ENCODE results near the gene ANKRD60.

ANKRD60 gene

GRCh38 chr20:58202044-58202443 lies 26.4 kb downstream of the ANKRD60 start:
- no peak for DNase-seq (ENCODE audit: low spot score)
- Mint-ChIP-seq H3K9me3 (no peaks in the 10 kb centered on the region), H3K4me3 (no peak overlapping the region), H3K27me3 (ENCODE audit: low read depth) (no peaks in the 10 kb centered on the region), H3K36me3 (ENCODE audit: low read depth) (no peaks in the 10 kb centered on the region), H3K27ac (no peak overlapping the region), H3K4me1 (ENCODE audit: low read depth) (no peaks in the 10 kb centered on the region)

DNA sequence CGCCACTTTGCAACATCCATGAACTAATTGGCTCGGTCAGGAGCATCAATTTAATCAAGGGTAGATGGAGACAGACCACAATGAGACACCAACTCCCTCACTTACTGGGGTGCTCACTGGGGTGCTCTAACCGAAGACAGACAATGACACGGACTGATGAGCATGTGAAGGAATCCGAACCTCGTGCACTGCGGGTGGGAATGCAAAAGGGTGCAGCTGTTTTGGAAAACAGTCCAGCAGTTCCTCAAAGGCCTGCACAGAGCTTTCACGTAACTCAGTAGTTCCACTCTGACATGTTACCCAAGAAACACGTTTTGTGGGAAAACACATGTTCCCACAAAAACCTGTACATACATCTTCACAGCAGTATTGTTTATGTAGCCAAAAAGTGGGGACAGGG lies 26.8 kb downstream of the ANKRD60 start:
- H3K27ac Mint-ChIP-seq: no peak overlapping the region
- no peaks in the 10 kb centered on the region for H3K27me3 Mint-ChIP-seq (ENCODE audit: low read depth)
- no peak for DNase-seq (ENCODE audit: low spot score)
- peaks cover 3% of the 10 kb centered on the region for H3K9me3 Mint-ChIP-seq
- H3K36me3 Mint-ChIP-seq (ENCODE audit: low read depth): no peaks in the 10 kb centered on the region
- H3K4me1 Mint-ChIP-seq (ENCODE audit: low read depth): no peaks in the 10 kb centered on the region
- H3K4me3 Mint-ChIP-seq: no peak overlapping the region

DNA sequence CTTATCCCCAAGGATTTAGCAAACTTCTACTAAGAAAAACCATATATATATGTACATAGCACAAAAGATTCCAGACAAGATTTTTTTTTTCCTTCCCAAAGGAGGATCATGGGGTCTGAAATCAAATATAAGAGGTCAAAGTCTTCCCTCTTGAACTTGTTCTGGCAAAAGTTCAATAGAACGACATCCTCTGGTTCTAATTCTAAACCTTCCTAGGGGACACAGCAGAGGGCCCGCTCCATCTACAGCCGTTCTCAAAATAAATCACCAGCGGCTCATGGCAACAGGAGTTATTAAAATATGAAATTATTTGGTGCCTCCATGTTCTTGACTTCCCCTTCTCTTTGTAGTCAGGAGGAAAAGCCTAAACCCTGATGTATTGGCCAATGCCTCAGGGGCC lies 29.0 kb downstream of the ANKRD60 start:
- H3K9me3 Mint-ChIP-seq: peaks cover 5% of the 10 kb centered on the region
- no peak overlapping the region for H3K4me3 Mint-ChIP-seq
- H3K27ac Mint-ChIP-seq: no peak overlapping the region
- no peak for DNase-seq (ENCODE audit: low spot score)
- no peaks in the 10 kb centered on the region for H3K27me3 Mint-ChIP-seq (ENCODE audit: low read depth)
- H3K4me1 Mint-ChIP-seq (ENCODE audit: low read depth): no peaks in the 10 kb centered on the region
- H3K36me3 Mint-ChIP-seq (ENCODE audit: low read depth): no peaks in the 10 kb centered on the region

- no peak for DNase-seq (ENCODE audit: low spot score)
- Mint-ChIP-seq H3K27ac (no peak overlapping the region), H3K27me3 (ENCODE audit: low read depth) (no peaks in the 10 kb centered on the region), H3K4me3 (no peak overlapping the region), H3K9me3 (peaks cover 5% of the 10 kb centered on the region), H3K36me3 (ENCODE audit: low read depth) (no peaks in the 10 kb centered on the region), H3K4me1 (ENCODE audit: low read depth) (no peaks in the 10 kb centered on the region)
Measured at GRCh38 chr20:58198901-58199355, 29.5 kb downstream of the ANKRD60 start.

DNA sequence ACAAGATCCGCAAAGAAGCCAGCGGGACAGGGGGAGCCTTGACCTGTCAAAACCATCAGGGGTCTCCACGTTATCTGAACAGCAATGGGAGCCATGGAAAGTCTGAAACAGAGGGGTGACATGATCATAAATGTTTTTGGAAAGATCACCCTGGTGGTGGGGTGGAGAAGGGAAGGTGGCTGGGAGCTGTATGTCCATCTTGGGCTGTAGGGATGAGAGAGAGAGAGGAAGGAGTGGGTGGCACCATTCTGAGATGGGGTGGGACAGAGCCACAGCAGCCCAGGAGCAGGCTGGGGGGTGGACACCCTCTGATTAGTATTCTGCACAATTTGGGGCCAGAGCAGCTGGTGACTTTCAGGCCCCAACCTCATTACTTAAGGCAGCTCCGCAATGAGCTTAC lies 30.1 kb downstream of the ANKRD60 start:
- Mint-ChIP-seq H3K36me3 (ENCODE audit: low read depth) (no peaks in the 10 kb centered on the region), H3K27me3 (ENCODE audit: low read depth) (no peaks in the 10 kb centered on the region), H3K4me3 (no peak overlapping the region), H3K9me3 (peaks cover 5% of the 10 kb centered on the region), H3K4me1 (ENCODE audit: low read depth) (no peaks in the 10 kb centered on the region), H3K27ac (no peak overlapping the region)
- DNase-seq (ENCODE audit: low spot score): no peak

- no peak overlapping the region for H3K27ac Mint-ChIP-seq
- no peaks in the 10 kb centered on the region for H3K4me1 Mint-ChIP-seq (ENCODE audit: low read depth)
- no peaks in the 10 kb centered on the region for H3K27me3 Mint-ChIP-seq (ENCODE audit: low read depth)
- H3K9me3 Mint-ChIP-seq: peaks cover 5% of the 10 kb centered on the region
- no peaks in the 10 kb centered on the region for H3K36me3 Mint-ChIP-seq (ENCODE audit: low read depth)
- no peak overlapping the region for H3K4me3 Mint-ChIP-seq
- DNase-seq (ENCODE audit: low spot score): no peak
Measured at GRCh38 chr20:58197185-58197469, 31.3 kb downstream of the ANKRD60 start.

DNA sequence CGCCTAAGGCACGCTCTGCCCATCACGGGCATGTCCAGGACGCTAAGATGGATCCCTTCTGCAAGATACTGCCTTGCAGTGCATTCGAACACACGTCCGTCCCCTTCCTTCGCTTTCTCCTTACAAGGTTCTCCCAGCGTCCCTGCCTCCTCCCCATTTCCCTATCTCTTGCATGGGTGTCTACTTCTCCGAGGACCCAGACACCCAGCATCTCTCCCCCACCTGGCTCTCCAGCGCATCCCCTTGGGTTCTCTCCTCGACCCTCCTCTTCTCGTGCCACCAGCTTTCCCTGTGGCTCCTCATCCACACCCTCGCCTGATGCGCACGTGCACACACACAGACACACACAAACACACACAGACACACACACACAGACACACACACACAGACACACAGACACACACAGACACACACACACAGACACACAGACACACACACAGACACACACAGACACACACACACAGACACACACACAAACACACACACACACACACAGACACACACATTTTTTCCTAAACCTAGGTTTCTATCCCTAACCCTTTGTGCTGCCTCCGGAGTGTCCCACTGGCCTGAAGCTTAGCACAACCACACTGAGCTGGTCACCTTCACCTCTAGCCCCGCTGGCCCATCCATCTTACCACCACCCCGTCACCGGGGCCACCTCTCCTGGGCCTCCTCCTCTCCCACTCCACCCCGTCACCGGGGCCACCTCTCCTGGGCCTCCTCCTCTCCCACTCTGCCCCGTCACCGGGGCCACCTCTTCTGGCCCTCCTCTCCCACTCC lies 31.9 kb downstream of the ANKRD60 start:
- DNase-seq (ENCODE audit: low spot score): no peak
- Mint-ChIP-seq H3K27me3 (ENCODE audit: low read depth) (no peaks in the 10 kb centered on the region), H3K9me3 (peaks cover 5% of the 10 kb centered on the region), H3K4me3 (no peak overlapping the region), H3K4me1 (ENCODE audit: low read depth) (no peaks in the 10 kb centered on the region), H3K36me3 (ENCODE audit: low read depth) (no peaks in the 10 kb centered on the region), H3K27ac (no peak overlapping the region)

GRCh38 chr20:58195047-58195446 lies 33.4 kb downstream of the ANKRD60 start:
- Mint-ChIP-seq H3K27ac (no peak overlapping the region), H3K9me3 (peaks cover 5% of the 10 kb centered on the region), H3K36me3 (ENCODE audit: low read depth) (no peaks in the 10 kb centered on the region), H3K27me3 (ENCODE audit: low read depth) (no peaks in the 10 kb centered on the region), H3K4me3 (no peak overlapping the region), H3K4me1 (ENCODE audit: low read depth) (no peaks in the 10 kb centered on the region)
- DNase-seq (ENCODE audit: low spot score): no peak

DNA sequence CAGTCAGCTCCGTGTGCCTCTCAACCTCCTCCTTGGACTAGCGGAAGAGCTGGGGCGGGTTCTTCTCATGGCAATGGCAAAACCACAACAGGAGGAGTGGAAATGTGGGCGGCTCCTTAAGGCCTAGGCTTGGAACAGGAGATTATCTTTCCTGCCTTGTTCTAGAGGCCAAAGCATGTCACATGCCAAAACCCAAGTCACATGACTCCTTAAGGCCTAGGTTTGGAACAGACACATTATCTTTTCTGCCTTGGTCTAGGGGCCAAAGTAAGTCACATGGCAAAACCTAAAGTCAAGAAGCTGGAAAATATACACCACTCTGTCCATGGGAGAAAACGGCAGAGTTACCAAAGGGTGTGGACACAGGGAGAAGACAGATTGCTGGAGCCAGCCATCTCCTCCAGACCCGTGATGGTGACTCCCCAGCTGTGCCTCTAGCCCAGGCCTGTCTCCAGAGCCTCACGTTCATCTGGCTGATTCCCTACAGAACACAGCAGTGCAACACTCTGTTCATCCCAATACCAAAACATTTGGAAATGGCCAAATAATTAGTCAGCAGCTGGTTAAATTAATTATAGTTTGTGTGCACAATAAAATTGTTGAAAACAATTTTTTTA lies 34.2 kb downstream of the ANKRD60 start:
- H3K4me3 Mint-ChIP-seq: no peak overlapping the region
- H3K27me3 Mint-ChIP-seq (ENCODE audit: low read depth): no peaks in the 10 kb centered on the region
- H3K36me3 Mint-ChIP-seq (ENCODE audit: low read depth): no peaks in the 10 kb centered on the region
- H3K4me1 Mint-ChIP-seq (ENCODE audit: low read depth): no peaks in the 10 kb centered on the region
- H3K27ac Mint-ChIP-seq: no peak overlapping the region
- no peak for DNase-seq (ENCODE audit: low spot score)
- H3K9me3 Mint-ChIP-seq: peaks cover 5% of the 10 kb centered on the region

DNA sequence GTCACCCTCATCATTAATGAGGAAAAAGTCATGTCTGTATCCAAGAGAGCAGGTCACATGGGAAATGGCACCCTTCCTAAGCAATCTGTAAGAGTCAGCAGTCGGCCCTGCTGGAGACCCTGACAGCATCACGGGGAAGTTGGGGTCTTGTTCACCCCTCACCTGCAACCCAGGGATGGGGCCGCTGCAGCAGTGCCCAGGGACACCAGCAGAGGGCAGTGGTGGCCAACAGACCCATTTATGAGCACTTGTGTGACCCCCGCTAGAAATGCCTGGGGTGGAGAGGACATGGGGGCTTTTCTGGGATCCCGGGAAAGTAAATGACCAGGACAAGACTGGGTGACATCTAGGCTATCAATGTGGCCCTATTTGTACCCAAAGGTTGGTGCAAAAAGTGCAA lies 35.9 kb downstream of the ANKRD60 start:
- Mint-ChIP-seq H3K27me3 (ENCODE audit: low read depth) (peaks cover 3% of the 10 kb centered on the region), H3K4me1 (ENCODE audit: low read depth) (no peaks in the 10 kb centered on the region), H3K4me3 (no peak overlapping the region), H3K27ac (no peak overlapping the region), H3K36me3 (ENCODE audit: low read depth) (no peaks in the 10 kb centered on the region), H3K9me3 (peaks cover 5% of the 10 kb centered on the region)
- no peak for DNase-seq (ENCODE audit: low spot score)

- Mint-ChIP-seq H3K9me3 (peaks cover 5% of the 10 kb centered on the region), H3K4me1 (ENCODE audit: low read depth) (no peaks in the 10 kb centered on the region), H3K36me3 (ENCODE audit: low read depth) (no peaks in the 10 kb centered on the region), H3K4me3 (no peak overlapping the region), H3K27me3 (ENCODE audit: low read depth) (peaks cover 3% of the 10 kb centered on the region), H3K27ac (no peak overlapping the region)
- DNase-seq (ENCODE audit: low spot score): no peak
Measured at GRCh38 chr20:58192065-58192464, 36.4 kb downstream of the ANKRD60 start.

DNA sequence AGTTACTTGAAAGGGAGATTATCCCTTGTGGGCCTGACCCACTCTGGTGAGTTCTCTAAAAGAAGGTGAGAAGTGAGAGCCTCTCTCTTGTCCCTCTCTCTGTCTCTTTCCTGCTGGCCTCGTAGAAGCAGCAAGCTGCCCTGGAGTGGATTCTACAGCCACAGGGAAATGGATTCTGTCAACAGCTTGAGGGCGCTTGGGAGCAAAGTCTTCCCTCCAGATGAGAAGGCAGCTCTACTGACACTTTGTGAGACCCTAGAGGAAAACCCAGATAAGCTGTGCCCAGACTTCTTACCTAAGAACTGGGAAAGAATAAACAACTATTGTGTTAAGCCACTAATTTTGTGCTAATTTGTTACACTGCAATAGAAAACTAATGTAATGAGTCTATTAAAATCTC lies 39.9 kb downstream of the ANKRD60 start:
- Mint-ChIP-seq H3K36me3 (ENCODE audit: low read depth) (no peaks in the 10 kb centered on the region), H3K9me3 (peaks cover 6% of the 10 kb centered on the region), H3K27ac (no peak overlapping the region), H3K27me3 (ENCODE audit: low read depth) (peaks cover 3% of the 10 kb centered on the region), H3K4me3 (no peak overlapping the region), H3K4me1 (ENCODE audit: low read depth) (no peaks in the 10 kb centered on the region)
- DNase-seq (ENCODE audit: low spot score): no peak

DNA sequence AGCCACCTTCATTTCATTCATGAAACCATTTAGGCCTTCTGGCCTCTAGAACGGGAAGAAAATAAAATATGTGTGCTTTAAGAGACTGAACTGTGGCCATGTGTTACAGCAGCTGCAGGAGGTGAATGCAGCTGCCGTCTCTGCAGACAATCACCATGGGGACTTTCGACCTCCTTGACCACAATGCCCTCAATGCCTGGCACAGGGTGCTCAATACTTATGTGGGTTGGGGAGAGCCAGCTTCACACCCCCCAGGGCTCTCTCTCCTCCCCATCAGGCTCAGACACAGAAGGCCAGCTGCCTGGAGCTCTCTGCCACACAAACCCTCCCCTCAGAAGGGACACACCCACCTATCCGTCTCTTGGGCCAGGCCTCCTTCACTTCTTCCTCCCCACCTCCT lies 43.5 kb downstream of the ANKRD60 start:
- H3K4me3 Mint-ChIP-seq: no peak overlapping the region
- peaks cover 6% of the 10 kb centered on the region for H3K9me3 Mint-ChIP-seq
- no peak for DNase-seq (ENCODE audit: low spot score)
- H3K27ac Mint-ChIP-seq: no peak overlapping the region
- H3K36me3 Mint-ChIP-seq (ENCODE audit: low read depth): no peaks in the 10 kb centered on the region
- peaks cover 5% of the 10 kb centered on the region for H3K27me3 Mint-ChIP-seq (ENCODE audit: low read depth)
- no peaks in the 10 kb centered on the region for H3K4me1 Mint-ChIP-seq (ENCODE audit: low read depth)

- Mint-ChIP-seq H3K9me3 (peaks cover 6% of the 10 kb centered on the region), H3K4me3 (no peak overlapping the region), H3K27ac (no peak overlapping the region), H3K27me3 (ENCODE audit: low read depth) (peaks cover 10% of the 10 kb centered on the region), H3K4me1 (ENCODE audit: low read depth) (no peaks in the 10 kb centered on the region), H3K36me3 (ENCODE audit: low read depth) (no peaks in the 10 kb centered on the region)
- DNase-seq (ENCODE audit: low spot score): no peak
Measured at GRCh38 chr20:58184063-58184462, 44.4 kb downstream of the ANKRD60 start.
